Measurements from ENCODE around the gene ING3.

GRCh38 chr7:121026159-121026558 lies 75.6 kb downstream of the ING3 start:
- TF ChIP-seq CTCF (IDR thresholded peaks at IDR 0.05) (no peak), POLR2A (IDR thresholded peaks at IDR 0.05) (no peak)

Measured in vagina (tissue), 2 donors.